IMR-90 (cell line): ENCODE measurements around the gene SPATA46.

Experiments used
- MXI1 ChIP-seq: IDR thresholded peaks from 2 replicates; pipeline ENCODE4 v1.6.1; 2012; ENCODE audit warnings: low read depth, mild to moderate bottlenecking, low read length, moderate library complexity, borderline replicate concordance
- RAD21 ChIP-seq: IDR thresholded peaks from 2 replicates; pipeline ENCODE4 v1.6.1; 2012; ENCODE audit warnings: low read length, improper control_type of control experiment
- TF ChIP-seq, protein P1 (sequence below): conservative IDR thresholded peaks from 2 replicates; pipeline ENCODE4 v1.5.1; 2012; ENCODE audit warnings: mild to moderate bottlenecking, low read depth, low read length, improper control_type of control experiment

DNA sequence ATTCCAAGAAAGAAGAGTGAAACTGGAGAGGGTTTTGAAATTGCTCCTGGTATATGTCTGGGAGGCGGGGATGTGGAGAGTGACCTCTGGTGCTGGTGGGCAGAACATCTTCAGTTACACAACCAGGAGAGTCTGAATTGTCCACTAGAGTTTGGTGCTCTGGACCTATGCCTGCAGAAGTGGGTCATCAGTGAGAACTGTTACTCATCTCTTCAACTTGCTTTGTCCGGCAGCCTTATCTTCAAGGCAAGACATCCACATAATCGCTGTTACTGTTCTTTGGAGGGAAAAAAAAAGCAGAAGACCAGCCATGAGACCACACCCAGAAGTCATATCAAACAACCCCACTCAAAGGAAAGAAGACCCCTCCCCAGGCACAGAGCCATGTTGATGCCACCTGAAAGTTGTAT is 20.4 kb upstream of the SPATA46 start:
- TF ChIP-seq, protein P1, sequence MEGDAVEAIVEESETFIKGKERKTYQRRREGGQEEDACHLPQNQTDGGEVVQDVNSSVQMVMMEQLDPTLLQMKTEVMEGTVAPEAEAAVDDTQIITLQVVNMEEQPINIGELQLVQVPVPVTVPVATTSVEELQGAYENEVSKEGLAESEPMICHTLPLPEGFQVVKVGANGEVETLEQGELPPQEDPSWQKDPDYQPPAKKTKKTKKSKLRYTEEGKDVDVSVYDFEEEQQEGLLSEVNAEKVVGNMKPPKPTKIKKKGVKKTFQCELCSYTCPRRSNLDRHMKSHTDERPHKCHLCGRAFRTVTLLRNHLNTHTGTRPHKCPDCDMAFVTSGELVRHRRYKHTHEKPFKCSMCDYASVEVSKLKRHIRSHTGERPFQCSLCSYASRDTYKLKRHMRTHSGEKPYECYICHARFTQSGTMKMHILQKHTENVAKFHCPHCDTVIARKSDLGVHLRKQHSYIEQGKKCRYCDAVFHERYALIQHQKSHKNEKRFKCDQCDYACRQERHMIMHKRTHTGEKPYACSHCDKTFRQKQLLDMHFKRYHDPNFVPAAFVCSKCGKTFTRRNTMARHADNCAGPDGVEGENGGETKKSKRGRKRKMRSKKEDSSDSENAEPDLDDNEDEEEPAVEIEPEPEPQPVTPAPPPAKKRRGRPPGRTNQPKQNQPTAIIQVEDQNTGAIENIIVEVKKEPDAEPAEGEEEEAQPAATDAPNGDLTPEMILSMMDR, result no peak
- TF ChIP-seq RAD21 (no peak), MXI1 (no peak)
